Vagina (tissue), 2 donors: Measurements from ENCODE around the gene PFKL. TPM values are rescaled to one million over a fixed set of nuclear protein-coding genes. Genes with fewer than 3 reads are reported as not detected.

Experiments
- DNase-seq, 2 donors: peaks; one replicate each; pipeline ENCODE4 v3.0.0-alpha.2; 2017; ENCODE audit errors: extremely low spot score in 2 of 2
- H3K27ac ChIP-seq: fragments of 200-600 bp; sonication (generic); one replicate; pipeline ENCODE4 v1.5.1; 2019
- H3K27me3 ChIP-seq: fragments of 200-600 bp; sonication (generic); one replicate; pipeline ENCODE4 v1.5.1; 2019
- H3K36me3 ChIP-seq, 2 donors: fragments of 200-600 bp; sonication (generic); one replicate each; pipeline ENCODE4 v1.5.1; 2017 to 2019
- H3K4me1 ChIP-seq: fragments of 200-600 bp; sonication (generic); one replicate; pipeline ENCODE4 v1.5.1; 2019
- H3K4me3 ChIP-seq, 2 donors: fragments of 200-600 bp; sonication (generic); 1 replicate in 1 of 2; 2 replicates in 1 of 2; pipeline ENCODE4 v1.5.1; 2016 to 2019
- H3K9me3 ChIP-seq: fragments of 200-600 bp; sonication (generic); one replicate; pipeline ENCODE4 v1.5.1; 2019
- POLR2A ChIP-seq, 2 donors: fragments of 450-650 bp; IDR thresholded peaks; one replicate each; pipeline ENCODE4 v1.6.1; 2017; ENCODE audit warnings: antibody characterized with exemption in 2 of 2, mild to moderate bottlenecking in 2 of 2, moderate library complexity in 2 of 2
- POLR2AphosphoS5 ChIP-seq, 2 donors: sonication (generic); formaldehyde crosslinking; IDR thresholded peaks; one replicate each; pipeline ENCODE4 v1.9.0; 2017; ENCODE audit warnings: antibody characterized with exemption in 2 of 2, mild to moderate bottlenecking in 2 of 2, low read depth in 1 of 2; ENCODE audit not compliant: insufficient read depth in 1 of 2
- intact Hi-C: fragments of 100-400 bp; cut with DNase I; formaldehyde crosslinking; loops from one replicate; pipeline ENCODE4 v1.15.1; 2023
- total RNA-seq: library from RNA; depleted of rRNA; stranded (reverse); fragments of >200 nt; gene quantifications from one replicate; pipeline ENCODE4 v1.2.3, GENCODE V29; 2016
- TF ChIP-seq, protein P1 (sequence below), 3 experiments: fragments of 450-650 bp in 2 of 3; fragments of 200-600 bp in 1 of 3; sonication (generic) in 1 of 3; IDR thresholded peaks; one replicate each; pipeline ENCODE4 v1.5.1; 2017 to 2019; ENCODE audit warnings: antibody characterized with exemption in 3 of 3, mild to moderate bottlenecking in 2 of 3, moderate library complexity in 2 of 3

PFKL gene
- total RNA-seq, 1 donor from 2014 or later = 79.1 TPM

GRCh38 chr21:44375761-44376241 is 75.9 kb downstream of the PFKL start:
- H3K9me3 ChIP-seq = no peaks in the 10 kb centered on the region
- H3K27me3 ChIP-seq = no peaks in the 10 kb centered on the region
- H3K27ac ChIP-seq = no peak overlapping the region
- no peak for DNase-seq
- TF ChIP-seq POLR2A (IDR thresholded peaks at IDR 0.05) (no peak), POLR2AphosphoS5 (IDR thresholded peaks at IDR 0.05; ENCODE audit: insufficient read depth in 1 of 2, low read depth in 1 of 2) (no peak)
- TF ChIP-seq, protein P1, sequence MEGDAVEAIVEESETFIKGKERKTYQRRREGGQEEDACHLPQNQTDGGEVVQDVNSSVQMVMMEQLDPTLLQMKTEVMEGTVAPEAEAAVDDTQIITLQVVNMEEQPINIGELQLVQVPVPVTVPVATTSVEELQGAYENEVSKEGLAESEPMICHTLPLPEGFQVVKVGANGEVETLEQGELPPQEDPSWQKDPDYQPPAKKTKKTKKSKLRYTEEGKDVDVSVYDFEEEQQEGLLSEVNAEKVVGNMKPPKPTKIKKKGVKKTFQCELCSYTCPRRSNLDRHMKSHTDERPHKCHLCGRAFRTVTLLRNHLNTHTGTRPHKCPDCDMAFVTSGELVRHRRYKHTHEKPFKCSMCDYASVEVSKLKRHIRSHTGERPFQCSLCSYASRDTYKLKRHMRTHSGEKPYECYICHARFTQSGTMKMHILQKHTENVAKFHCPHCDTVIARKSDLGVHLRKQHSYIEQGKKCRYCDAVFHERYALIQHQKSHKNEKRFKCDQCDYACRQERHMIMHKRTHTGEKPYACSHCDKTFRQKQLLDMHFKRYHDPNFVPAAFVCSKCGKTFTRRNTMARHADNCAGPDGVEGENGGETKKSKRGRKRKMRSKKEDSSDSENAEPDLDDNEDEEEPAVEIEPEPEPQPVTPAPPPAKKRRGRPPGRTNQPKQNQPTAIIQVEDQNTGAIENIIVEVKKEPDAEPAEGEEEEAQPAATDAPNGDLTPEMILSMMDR (IDR thresholded peaks at IDR 0.05) = no peak
- H3K4me1 ChIP-seq = no peaks in the 10 kb centered on the region
- intact Hi-C loops = no loop called here
- H3K4me3 ChIP-seq = no peak overlapping the region
- H3K36me3 ChIP-seq = no peaks in the 10 kb centered on the region

DNA sequence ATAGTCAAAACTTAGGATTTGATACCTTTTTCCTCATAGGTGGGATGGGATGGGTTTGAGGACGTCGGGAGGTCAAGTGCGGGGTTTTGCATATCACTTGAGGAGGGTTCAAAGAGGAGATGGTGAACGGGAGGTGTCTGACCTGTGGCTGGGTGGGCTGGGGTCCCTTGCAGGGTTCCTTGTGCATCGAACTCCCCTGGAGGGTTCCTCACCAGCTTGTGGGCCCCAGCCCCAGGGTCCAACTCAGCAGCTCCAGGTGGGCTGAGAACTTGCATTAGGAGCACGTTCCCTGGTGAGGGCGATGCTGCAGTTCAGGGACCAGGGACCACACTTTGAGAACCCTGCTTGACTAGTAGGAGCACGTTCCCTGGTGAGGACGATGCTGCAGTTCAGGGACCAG is 76.8 kb downstream of the PFKL start:
- Histone ChIP-seq H3K4me3 (no peak overlapping the region), H3K4me1 (no peaks in the 10 kb centered on the region), H3K27ac (no peak overlapping the region), H3K27me3 (no peaks in the 10 kb centered on the region), H3K36me3 (no peaks in the 10 kb centered on the region), H3K9me3 (no peaks in the 10 kb centered on the region)
- intact Hi-C loops = no loop called here
- DNase-seq = no peak
- TF ChIP-seq, protein P1 (IDR thresholded peaks at IDR 0.05) = no peak
- TF ChIP-seq POLR2A (IDR thresholded peaks at IDR 0.05) = no peak
- TF ChIP-seq POLR2AphosphoS5 (IDR thresholded peaks at IDR 0.05; ENCODE audit: insufficient read depth in 1 of 2, low read depth in 1 of 2) = no peak

Other genes with a start within 250 kb of the PFKL start
- gene PWP2, start 192.7 kb upstream of the PFKL start, total RNA-seq = 20.4 TPM
- 12.0 TPM for gene GATD3, start 166.4 kb upstream of the PFKL start, total RNA-seq
- gene ICOSLG, start 59.1 kb upstream of the PFKL start, total RNA-seq = 6.4 TPM
- not detected for gene DNMT3L, start 38.2 kb upstream of the PFKL start, total RNA-seq
- gene AIRE, start 14.2 kb upstream of the PFKL start, total RNA-seq = 0.25 TPM
- 24.3 TPM for gene CFAP410, start 39.3 kb downstream of the PFKL start, total RNA-seq
- 2.2 TPM for gene TRPM2, start 53.6 kb downstream of the PFKL start, total RNA-seq
- 2.5 TPM for gene LRRC3, start 155.5 kb downstream of the PFKL start, total RNA-seq
- not detected for gene KRTAP10-1, start 240.1 kb downstream of the PFKL start, total RNA-seq